ENCODE results near the gene WDR36. TPM values are rescaled to one million over a fixed set of nuclear protein-coding genes. Genes with fewer than 3 reads are reported as not detected.

The WDR36 gene
- total and polyA plus RNA-seq, 2 experiments from 2014 or later, result 17.1 to 27.7 TPM

- Histone ChIP-seq H3K27me3 (replicated peaks; ENCODE audit: insufficient read depth) (0 out of 2 replicates have a peak, but pooled peaks cover 9% of the 10 kb centered on the region), H3K36me3 (ENCODE audit: low read depth) (no peaks in the 10 kb centered on the region), H2AFZ (no peak overlapping the region), H3K9me3 (ENCODE audit: low read depth) (no peaks in the 10 kb centered on the region), H3K4me3 (no peak overlapping the region), H3K9me2 (ENCODE audit: insufficient read depth) (no peaks in the 10 kb centered on the region), H3K9ac (no peak overlapping the region), H3K79me2 (ENCODE audit: insufficient read depth) (no peaks in the 10 kb centered on the region), H3K27ac (no peak overlapping the region), H3F3A (ENCODE audit: insufficient read depth) (no peaks in the 10 kb centered on the region), H4K20me1 (ENCODE audit: insufficient read depth) (no peaks in the 10 kb centered on the region), H3K4me2 (ENCODE audit: unreplicated experiment) (no peak overlapping the region), H3K4me1 (ENCODE audit: insufficient read depth) (no peaks in the 10 kb centered on the region)
- no peak for TF ChIP-seq EZH2phosphoT487 (IDR thresholded peaks at IDR 0.05; ENCODE audit: insufficient read depth, low read depth)
- TF ChIP-seq EZH2 (IDR thresholded peaks at IDR 0.05; ENCODE audit: insufficient read depth, poor library complexity, severe bottlenecking), result no peak
- in situ Hi-C loops (cut with MboI), result no loop called here
- no peak for DNase-seq
- 75 to 78% methylated on average over 7 of the region's 7 CpGs for WGBS, 2 experiments (ENCODE audit: low coverage in 1 of 2, low lambda C conversion rate in 2 of 2, missing lambda C conversion rate in 2 of 2)
Observed at GRCh38 chr5:111083323-111083722, 8.8 kb upstream of the WDR36 start.

GRCh38 chr5:111095982-111096381 is 3.8 kb downstream of the WDR36 start:
- Histone ChIP-seq H3K79me2 (ENCODE audit: insufficient read depth) (peaks cover 53% of the 10 kb centered on the region), H4K20me1 (ENCODE audit: insufficient read depth) (no peaks in the 10 kb centered on the region), H2AFZ (no peak overlapping the region), H3K9me3 (ENCODE audit: low read depth) (no peaks in the 10 kb centered on the region), H3K9ac (no peak overlapping the region), H3K4me1 (ENCODE audit: insufficient read depth) (peaks cover 19% of the 10 kb centered on the region), H3K36me3 (ENCODE audit: low read depth) (peaks cover 19% of the 10 kb centered on the region), H3K4me3 (no peak overlapping the region), H3F3A (ENCODE audit: insufficient read depth) (peaks cover 9% of the 10 kb centered on the region), H3K27me3 (replicated peaks; ENCODE audit: insufficient read depth) (no peaks in the 10 kb centered on the region), H3K27ac (no peak overlapping the region), H3K4me2 (ENCODE audit: unreplicated experiment) (no peak overlapping the region), H3K9me2 (ENCODE audit: insufficient read depth) (no peaks in the 10 kb centered on the region)
- no peak for DNase-seq
- WGBS, 2 experiments (ENCODE audit: low coverage in 1 of 2, low lambda C conversion rate in 2 of 2, missing lambda C conversion rate in 2 of 2), result 100% methylated on average over 1 of the region's 1 CpG
- in situ Hi-C loops (cut with MboI), result no loop called here
- TF ChIP-seq EZH2phosphoT487 (IDR thresholded peaks at IDR 0.05; ENCODE audit: insufficient read depth, low read depth) (no peak), EZH2 (IDR thresholded peaks at IDR 0.05; ENCODE audit: insufficient read depth, poor library complexity, severe bottlenecking) (no peak)

- no peak overlapping the region for H3K9ac ChIP-seq
- in situ Hi-C loops (cut with MboI), result no loop called here
- no peaks in the 10 kb centered on the region for H3K9me2 ChIP-seq (ENCODE audit: insufficient read depth)
- H3K27ac ChIP-seq, result no peak overlapping the region; the same call in 1 of the 2 replicates
- no peaks in the 10 kb centered on the region for H3K27me3 ChIP-seq (replicated peaks; ENCODE audit: insufficient read depth)
- H3K79me2 ChIP-seq (ENCODE audit: insufficient read depth), result peaks cover 34% of the 10 kb centered on the region
- peaks cover 12% of the 10 kb centered on the region for H3K4me1 ChIP-seq (ENCODE audit: insufficient read depth)
- peak; percentile 40 for DNase-seq
- no peak overlapping the region for H2AFZ ChIP-seq
- WGBS, 2 experiments (ENCODE audit: low coverage in 1 of 2, low lambda C conversion rate in 2 of 2, missing lambda C conversion rate in 2 of 2), result 90 to 100% methylated on average over 1 of the region's 1 CpG
- H4K20me1 ChIP-seq (ENCODE audit: insufficient read depth), result no peaks in the 10 kb centered on the region
- peaks cover 9% of the 10 kb centered on the region for H3F3A ChIP-seq (ENCODE audit: insufficient read depth)
- no peak overlapping the region for H3K4me2 ChIP-seq (ENCODE audit: unreplicated experiment)
- TF ChIP-seq EZH2 (IDR thresholded peaks at IDR 0.05; ENCODE audit: insufficient read depth, poor library complexity, severe bottlenecking), result no peak
- no peak for TF ChIP-seq EZH2phosphoT487 (IDR thresholded peaks at IDR 0.05; ENCODE audit: insufficient read depth, low read depth)
- no peaks in the 10 kb centered on the region for H3K9me3 ChIP-seq (ENCODE audit: low read depth)
- peaks cover 48% of the 10 kb centered on the region for H3K36me3 ChIP-seq (ENCODE audit: low read depth)
- H3K4me3 ChIP-seq, result no peak overlapping the region
Observed at GRCh38 chr5:111099058-111099778, 7.1 kb downstream of the WDR36 start.

- H3K9me2 ChIP-seq (ENCODE audit: insufficient read depth), result no peaks in the 10 kb centered on the region
- H3F3A ChIP-seq (ENCODE audit: insufficient read depth), result no peaks in the 10 kb centered on the region
- in situ Hi-C loops (cut with MboI), result no loop called here
- TF ChIP-seq EZH2 (IDR thresholded peaks at IDR 0.05; ENCODE audit: insufficient read depth, poor library complexity, severe bottlenecking) (no peak), EZH2phosphoT487 (IDR thresholded peaks at IDR 0.05; ENCODE audit: insufficient read depth, low read depth) (no peak)
- peaks cover 5% of the 10 kb centered on the region; the same call in 1 of the 2 replicates for H3K79me2 ChIP-seq (ENCODE audit: insufficient read depth)
- no peaks in the 10 kb centered on the region for H3K27me3 ChIP-seq (replicated peaks; ENCODE audit: insufficient read depth)
- no peak overlapping the region for H2AFZ ChIP-seq
- no peaks in the 10 kb centered on the region for H3K9me3 ChIP-seq (ENCODE audit: low read depth)
- H3K4me2 ChIP-seq (ENCODE audit: unreplicated experiment), result no peak overlapping the region
- H4K20me1 ChIP-seq (ENCODE audit: insufficient read depth), result no peaks in the 10 kb centered on the region
- peaks cover 88% of the 10 kb centered on the region for H3K36me3 ChIP-seq (ENCODE audit: low read depth)
- H3K4me1 ChIP-seq (ENCODE audit: insufficient read depth), result no peaks in the 10 kb centered on the region
- no peak for DNase-seq
- H3K27ac ChIP-seq, result no peak overlapping the region
- H3K4me3 ChIP-seq, result no peak overlapping the region
- WGBS, 2 experiments (ENCODE audit: low coverage in 1 of 2, low lambda C conversion rate in 2 of 2, missing lambda C conversion rate in 2 of 2), result 95 to 98% methylated on average over 2 of the region's 2 CpGs
- H3K9ac ChIP-seq, result no peak overlapping the region
Observed at GRCh38 chr5:111106320-111106948, 14.3 kb downstream of the WDR36 start.
